Cardiac muscle cell (in vitro differentiated cells and primary cell): ENCODE measurements around the gene MBLAC1. TPM values are rescaled to one million over a fixed set of nuclear protein-coding genes. Genes with fewer than 3 reads are reported as not detected.
A peak's percentile ranks its signal among the peaks of the same experiment; 100 is the strongest.

Experiments used
- DNase-seq, 2 donors: peaks; one replicate each; pipeline versions ENCODE4 v3.0.0 to v3.0.0-alpha.2; 2010 to 2017; ENCODE audit warnings: low read depth in 1 of 2, low spot score in 1 of 2
- H3K27ac ChIP-seq: fragments of 200-600 bp; sonication (generic); 2 replicates; pipeline ENCODE4 v1.5.1; 2016
- H3K27me3 ChIP-seq: fragments of 200-600 bp; sonication (generic); 2 replicates; pipeline ENCODE4 v1.6.0; 2016; ENCODE audit warnings: control low read depth
- H3K36me3 ChIP-seq: fragments of 200-600 bp; sonication (generic); 2 replicates; pipeline ENCODE4 v1.5.1; 2016; ENCODE audit warnings: control low read depth
- H3K4me1 ChIP-seq: fragments of 200-600 bp; sonication (generic); 2 replicates; pipeline ENCODE4 v1.8.1; 2017; ENCODE audit warnings: low read depth, mild to moderate bottlenecking, mixed run types
- H3K4me3 ChIP-seq: fragments of 200-600 bp; sonication (generic); 2 replicates; pipeline ENCODE4 v1.5.1; 2016; ENCODE audit warnings: mild to moderate bottlenecking
- H3K9me3 ChIP-seq: fragments of 200-600 bp; sonication (generic); 2 replicates; pipeline ENCODE4 v1.5.1; 2017; ENCODE audit warnings: low read depth, mild to moderate bottlenecking, control low read depth
- CTCF ChIP-seq: IDR thresholded peaks from 2 replicates; pipeline ENCODE4 v1.5.1; 2012; ENCODE audit warnings: low read depth, mild to moderate bottlenecking, low read length
- polyA plus RNA-seq: library from polyadenylated mRNA; unstranded; fragments of >200 nt; fragmentation: Nextera tagmentation; extraction: Ambion mirVana; gene quantifications from 2 replicates; pipeline ENCODE4 v1.2.1, GENCODE V29; 2016
- total RNA-seq: library from RNA; depleted of rRNA; stranded (reverse); fragments of >200 nt; gene quantifications from 2 replicates; pipeline ENCODE4 v1.2.3, GENCODE V29; 2016

The MBLAC1 gene
- total and polyA plus RNA-seq, 2 experiments from 2014 or later: 3.7 to 5.1 TPM

GRCh38 chr7:100158229-100159098 lies 31.7 kb downstream of the MBLAC1 start, which contains the start of gene TRAPPC14:
Gene TRAPPC14, minus strand, starts transcription at chr7:100158723. Its CDS starts 224 bp downstream, at chr7:100158499.
- Histone ChIP-seq H3K36me3 (peaks cover 19% of the 10 kb centered on the region), H3K9me3 (no peaks in the 10 kb centered on the region), H3K4me1 (peaks cover 6% of the 10 kb centered on the region), H3K4me3 (peak within 1 kb of the TSS; percentile 91), H3K27me3 (no peaks in the 10 kb centered on the region), H3K27ac (peak within 1 kb of the TSS; percentile 57)
- DNase-seq: peak; percentile 94
- no peak for TF ChIP-seq CTCF

GRCh38 chr7:100159099-100159623 lies 32.4 kb downstream of the MBLAC1 start:
- no peaks in the 10 kb centered on the region for H3K9me3 ChIP-seq
- DNase-seq: no peak
- no peak for TF ChIP-seq CTCF
- H3K27ac ChIP-seq: peak overlapping the region; percentile 57
- peaks cover 19% of the 10 kb centered on the region for H3K36me3 ChIP-seq
- peaks cover 6% of the 10 kb centered on the region for H3K4me1 ChIP-seq
- H3K4me3 ChIP-seq: peak overlapping the region; percentile 91
- H3K27me3 ChIP-seq: no peaks in the 10 kb centered on the region

- H3K4me3 ChIP-seq: no peak overlapping the region
- DNase-seq: no peak
- H3K4me1 ChIP-seq: peaks cover 6% of the 10 kb centered on the region
- H3K27me3 ChIP-seq: no peaks in the 10 kb centered on the region
- no peak for TF ChIP-seq CTCF
- H3K36me3 ChIP-seq: peaks cover 16% of the 10 kb centered on the region
- H3K9me3 ChIP-seq: no peaks in the 10 kb centered on the region
- H3K27ac ChIP-seq: no peak overlapping the region
Measured at GRCh38 chr7:100160067-100160466, 33.3 kb downstream of the MBLAC1 start.

- Histone ChIP-seq H3K4me3 (no peak overlapping the region), H3K9me3 (no peaks in the 10 kb centered on the region), H3K4me1 (peaks cover 8% of the 10 kb centered on the region), H3K27ac (no peak overlapping the region), H3K36me3 (no peaks in the 10 kb centered on the region), H3K27me3 (no peaks in the 10 kb centered on the region)
- no peak for TF ChIP-seq CTCF
- DNase-seq: no peak
Measured at GRCh38 chr7:100163006-100163531, 36.3 kb downstream of the MBLAC1 start.

GRCh38 chr7:100163871-100164270 lies 37.1 kb downstream of the MBLAC1 start:
- no peak overlapping the region for H3K27ac ChIP-seq
- H3K36me3 ChIP-seq: no peaks in the 10 kb centered on the region
- no peak overlapping the region for H3K4me3 ChIP-seq
- no peak for DNase-seq
- H3K9me3 ChIP-seq: no peaks in the 10 kb centered on the region
- no peak for TF ChIP-seq CTCF
- no peaks in the 10 kb centered on the region for H3K27me3 ChIP-seq
- H3K4me1 ChIP-seq: peaks cover 10% of the 10 kb centered on the region
